H1 (cell line): ENCODE measurements around the gene AIPL1. TPM values are rescaled to one million over a fixed set of nuclear protein-coding genes. Genes with fewer than 3 reads are reported as not detected.

Experiments used
- HDAC2 ChIP-seq, 2 experiments: fragments of 300-600 bp in 1 of 2; sonication (generic) in 1 of 2; IDR thresholded peaks; 2 replicates each; pipeline ENCODE4 v1.6.1; 2011 to 2012; ENCODE audit warnings: low read depth in 2 of 2, low read length in 2 of 2, mild to moderate bottlenecking in 2 of 2, moderate library complexity in 2 of 2, borderline replicate concordance in 1 of 2, inconsistent platforms in 1 of 2
- POLR2A ChIP-seq, 2 experiments: IDR thresholded peaks; 1 replicate in 1 of 2; 2 replicates in 1 of 2; pipeline ENCODE4 v1.6.1; 2011; ENCODE audit warnings: low read depth in 2 of 2, low read length in 2 of 2, mild to moderate bottlenecking in 2 of 2; ENCODE audit errors: control extremely low read depth in 1 of 2
- RAD21 ChIP-seq, 2 experiments: IDR thresholded peaks in 1 of 2; conservative IDR thresholded peaks in 1 of 2; 2 replicates each; pipeline ENCODE4 v1.6.1; 2011; ENCODE audit warnings: low read depth in 2 of 2, low read length in 2 of 2, improper control_type of control experiment in 1 of 2, inconsistent platforms in 1 of 2, mild to moderate bottlenecking in 1 of 2, moderate library complexity in 1 of 2
- RBBP5 ChIP-seq: IDR thresholded peaks from 2 replicates; pipeline ENCODE4 v1.7.1; 2012; ENCODE audit warnings: low read depth, mild to moderate bottlenecking, inconsistent platforms, low read length, moderate library complexity, borderline replicate concordance
- RFX5 ChIP-seq: IDR thresholded peaks from 2 replicates; pipeline ENCODE4 v1.6.1; 2011; ENCODE audit warnings: low read depth, low read length, improper control_type of control experiment, borderline replicate concordance
- SP4 ChIP-seq: IDR thresholded peaks from 2 replicates; pipeline ENCODE4 v1.6.1; 2012; ENCODE audit warnings: low read length, inconsistent platforms
- TAF1 ChIP-seq: IDR thresholded peaks from 2 replicates; pipeline ENCODE4 v1.6.1; 2011; ENCODE audit warnings: mild to moderate bottlenecking, low read depth, low read length
- polyA plus RNA-seq, 7 experiments: library from polyadenylated mRNA; depleted of rRNA in 3 of 7; stranded (reverse) in 5 of 7; unstranded in 2 of 7; fragments of >200 nt in 5 of 7; fragments of 200-250 nt in 2 of 7; gene quantifications; 1 replicate in 5 of 7; 2 replicates in 1 of 7; 4 replicates in 1 of 7; pipeline versions ENCODE4 v1.2.1 to v1.2.3, GENCODE V29; 2011 to 2013; ENCODE audit warnings: missing spikeins in 2 of 7, mixed read lengths in 2 of 7
- total RNA-seq: library from RNA; stranded (reverse); fragmentation: NEBNext Ultra II Directional; extraction: Animal tissue kit (Norgen Biotek cat#: 25700); gene quantifications from 2 replicates; pipeline ENCODE4 v1.2.1, GENCODE V29; 2021
- TF ChIP-seq, protein P1 (sequence below): fragments of 300-600 bp; sonication (generic); IDR thresholded peaks from 2 replicates; pipeline ENCODE4 v1.7.1; 2012; ENCODE audit warnings: low read length, moderate library complexity, mild to moderate bottlenecking, inconsistent platforms; ENCODE audit not compliant: insufficient replicate concordance

AIPL1 gene
- total and polyA plus RNA-seq, 2 of the 8 experiments (the other 6 are each of a cell fraction or from before 2014, with no cell fraction given), result 0.56 to 0.71 TPM

DNA sequence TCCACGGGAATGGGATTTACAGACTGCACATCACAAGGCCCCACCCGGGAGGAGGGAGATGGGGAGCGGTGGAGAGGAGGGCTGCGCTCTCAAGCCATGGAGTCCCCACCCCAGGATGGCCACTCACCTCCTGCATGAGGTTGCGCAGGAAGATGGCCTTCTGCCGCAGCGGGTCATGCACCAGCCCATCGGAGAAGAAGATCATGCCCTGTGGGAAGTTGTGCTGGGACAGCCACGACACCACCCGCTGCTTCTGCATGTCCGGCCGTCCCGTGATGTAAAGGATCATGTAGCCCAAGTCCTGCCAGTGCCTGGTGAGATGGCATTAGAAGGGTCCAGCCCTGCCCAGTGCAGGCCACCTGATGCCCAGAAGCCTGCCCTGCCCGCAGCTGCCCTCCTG, 26.3 kb upstream of the AIPL1 start (continued):
- TF ChIP-seq HDAC2 (IDR thresholded peaks at IDR 0.05; ENCODE audit: borderline replicate concordance in 1 of 2, low read depth in 2 of 2, low read length in 2 of 2) (no peak), RAD21 (IDR thresholded peaks at IDR 0.05 in 1 of 2, conservative IDR thresholded peaks at IDR 0.05 in 1 of 2; ENCODE audit: low read depth in 2 of 2, low read length in 2 of 2) (no peak), TAF1 (no peak), SP4 (no peak), POLR2A (IDR thresholded peaks at IDR 0.05; ENCODE audit: control extremely low read depth in 1 of 2, low read depth in 2 of 2, low read length in 2 of 2) (no peak), RBBP5 (no peak), RFX5 (no peak)
- TF ChIP-seq, protein P1, sequence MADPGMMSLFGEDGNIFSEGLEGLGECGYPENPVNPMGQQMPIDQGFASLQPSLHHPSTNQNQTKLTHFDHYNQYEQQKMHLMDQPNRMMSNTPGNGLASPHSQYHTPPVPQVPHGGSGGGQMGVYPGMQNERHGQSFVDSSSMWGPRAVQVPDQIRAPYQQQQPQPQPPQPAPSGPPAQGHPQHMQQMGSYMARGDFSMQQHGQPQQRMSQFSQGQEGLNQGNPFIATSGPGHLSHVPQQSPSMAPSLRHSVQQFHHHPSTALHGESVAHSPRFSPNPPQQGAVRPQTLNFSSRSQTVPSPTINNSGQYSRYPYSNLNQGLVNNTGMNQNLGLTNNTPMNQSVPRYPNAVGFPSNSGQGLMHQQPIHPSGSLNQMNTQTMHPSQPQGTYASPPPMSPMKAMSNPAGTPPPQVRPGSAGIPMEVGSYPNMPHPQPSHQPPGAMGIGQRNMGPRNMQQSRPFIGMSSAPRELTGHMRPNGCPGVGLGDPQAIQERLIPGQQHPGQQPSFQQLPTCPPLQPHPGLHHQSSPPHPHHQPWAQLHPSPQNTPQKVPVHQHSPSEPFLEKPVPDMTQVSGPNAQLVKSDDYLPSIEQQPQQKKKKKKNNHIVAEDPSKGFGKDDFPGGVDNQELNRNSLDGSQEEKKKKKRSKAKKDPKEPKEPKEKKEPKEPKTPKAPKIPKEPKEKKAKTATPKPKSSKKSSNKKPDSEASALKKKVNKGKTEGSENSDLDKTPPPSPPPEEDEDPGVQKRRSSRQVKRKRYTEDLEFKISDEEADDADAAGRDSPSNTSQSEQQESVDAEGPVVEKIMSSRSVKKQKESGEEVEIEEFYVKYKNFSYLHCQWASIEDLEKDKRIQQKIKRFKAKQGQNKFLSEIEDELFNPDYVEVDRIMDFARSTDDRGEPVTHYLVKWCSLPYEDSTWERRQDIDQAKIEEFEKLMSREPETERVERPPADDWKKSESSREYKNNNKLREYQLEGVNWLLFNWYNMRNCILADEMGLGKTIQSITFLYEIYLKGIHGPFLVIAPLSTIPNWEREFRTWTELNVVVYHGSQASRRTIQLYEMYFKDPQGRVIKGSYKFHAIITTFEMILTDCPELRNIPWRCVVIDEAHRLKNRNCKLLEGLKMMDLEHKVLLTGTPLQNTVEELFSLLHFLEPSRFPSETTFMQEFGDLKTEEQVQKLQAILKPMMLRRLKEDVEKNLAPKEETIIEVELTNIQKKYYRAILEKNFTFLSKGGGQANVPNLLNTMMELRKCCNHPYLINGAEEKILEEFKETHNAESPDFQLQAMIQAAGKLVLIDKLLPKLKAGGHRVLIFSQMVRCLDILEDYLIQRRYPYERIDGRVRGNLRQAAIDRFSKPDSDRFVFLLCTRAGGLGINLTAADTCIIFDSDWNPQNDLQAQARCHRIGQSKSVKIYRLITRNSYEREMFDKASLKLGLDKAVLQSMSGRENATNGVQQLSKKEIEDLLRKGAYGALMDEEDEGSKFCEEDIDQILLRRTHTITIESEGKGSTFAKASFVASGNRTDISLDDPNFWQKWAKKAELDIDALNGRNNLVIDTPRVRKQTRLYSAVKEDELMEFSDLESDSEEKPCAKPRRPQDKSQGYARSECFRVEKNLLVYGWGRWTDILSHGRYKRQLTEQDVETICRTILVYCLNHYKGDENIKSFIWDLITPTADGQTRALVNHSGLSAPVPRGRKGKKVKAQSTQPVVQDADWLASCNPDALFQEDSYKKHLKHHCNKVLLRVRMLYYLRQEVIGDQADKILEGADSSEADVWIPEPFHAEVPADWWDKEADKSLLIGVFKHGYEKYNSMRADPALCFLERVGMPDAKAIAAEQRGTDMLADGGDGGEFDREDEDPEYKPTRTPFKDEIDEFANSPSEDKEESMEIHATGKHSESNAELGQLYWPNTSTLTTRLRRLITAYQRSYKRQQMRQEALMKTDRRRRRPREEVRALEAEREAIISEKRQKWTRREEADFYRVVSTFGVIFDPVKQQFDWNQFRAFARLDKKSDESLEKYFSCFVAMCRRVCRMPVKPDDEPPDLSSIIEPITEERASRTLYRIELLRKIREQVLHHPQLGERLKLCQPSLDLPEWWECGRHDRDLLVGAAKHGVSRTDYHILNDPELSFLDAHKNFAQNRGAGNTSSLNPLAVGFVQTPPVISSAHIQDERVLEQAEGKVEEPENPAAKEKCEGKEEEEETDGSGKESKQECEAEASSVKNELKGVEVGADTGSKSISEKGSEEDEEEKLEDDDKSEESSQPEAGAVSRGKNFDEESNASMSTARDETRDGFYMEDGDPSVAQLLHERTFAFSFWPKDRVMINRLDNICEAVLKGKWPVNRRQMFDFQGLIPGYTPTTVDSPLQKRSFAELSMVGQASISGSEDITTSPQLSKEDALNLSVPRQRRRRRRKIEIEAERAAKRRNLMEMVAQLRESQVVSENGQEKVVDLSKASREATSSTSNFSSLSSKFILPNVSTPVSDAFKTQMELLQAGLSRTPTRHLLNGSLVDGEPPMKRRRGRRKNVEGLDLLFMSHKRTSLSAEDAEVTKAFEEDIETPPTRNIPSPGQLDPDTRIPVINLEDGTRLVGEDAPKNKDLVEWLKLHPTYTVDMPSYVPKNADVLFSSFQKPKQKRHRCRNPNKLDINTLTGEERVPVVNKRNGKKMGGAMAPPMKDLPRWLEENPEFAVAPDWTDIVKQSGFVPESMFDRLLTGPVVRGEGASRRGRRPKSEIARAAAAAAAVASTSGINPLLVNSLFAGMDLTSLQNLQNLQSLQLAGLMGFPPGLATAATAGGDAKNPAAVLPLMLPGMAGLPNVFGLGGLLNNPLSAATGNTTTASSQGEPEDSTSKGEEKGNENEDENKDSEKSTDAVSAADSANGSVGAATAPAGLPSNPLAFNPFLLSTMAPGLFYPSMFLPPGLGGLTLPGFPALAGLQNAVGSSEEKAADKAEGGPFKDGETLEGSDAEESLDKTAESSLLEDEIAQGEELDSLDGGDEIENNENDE, result no peak
- TF ChIP-seq, all 59 proteins: peak for 0
